Gastroesophageal sphincter (tissue), 4 donors: ENCODE measurements around the gene TENT4B. TPM values are rescaled to one million over a fixed set of nuclear protein-coding genes. Genes with fewer than 3 reads are reported as not detected.
A peak's percentile ranks its signal among the peaks of the same experiment; 100 is the strongest.

Experiments used
- ATAC-seq: fragments of 150-250 bp; one replicate; pipeline ENCODE4 v1.9.1; 2016; ENCODE audit warnings: mild to moderate bottlenecking, moderate library complexity
- H3K27ac ChIP-seq, 4 donors: fragments of 200-600 bp; sonication (generic) in 3 of 4; 1 replicate in 3 of 4; 2 replicates in 1 of 4; pipeline ENCODE4 v1.5.1; 2016 to 2019
- H3K27me3 ChIP-seq: fragments of 200-600 bp; sonication (generic); one replicate; pipeline ENCODE4 v1.5.1; 2019
- H3K36me3 ChIP-seq, 2 donors: fragments of 200-600 bp; sonication (generic); one replicate each; pipeline ENCODE4 v1.5.1; 2019; ENCODE audit warnings: control low read depth in 1 of 2
- H3K4me1 ChIP-seq, 3 donors: fragments of 200-600 bp; sonication (generic); 1 replicate in 2 of 3; 2 replicates in 1 of 3; pipeline ENCODE4 v1.5.1; 2016 to 2019; ENCODE audit warnings: control low read depth in 2 of 3
- H3K4me3 ChIP-seq, 2 donors: fragments of 200-600 bp; sonication (generic); one replicate each; pipeline ENCODE4 v1.5.1; 2019; ENCODE audit warnings: mild to moderate bottlenecking in 1 of 2, moderate library complexity in 1 of 2
- H3K9me3 ChIP-seq, 3 donors: fragments of 200-600 bp; sonication (generic); one replicate each; pipeline ENCODE4 v1.5.1; 2017 to 2019; ENCODE audit warnings: control low read depth in 2 of 3
- EP300 ChIP-seq: sonication (generic); formaldehyde crosslinking; IDR thresholded peaks from one replicate; pipeline ENCODE4 v1.6.1; 2017; ENCODE audit warnings: antibody characterized with exemption, mild to moderate bottlenecking
- POLR2A ChIP-seq, 2 donors: fragments of 450-650 bp; IDR thresholded peaks; one replicate each; pipeline ENCODE4 v1.6.1; 2017; ENCODE audit warnings: antibody characterized with exemption in 2 of 2, mild to moderate bottlenecking in 2 of 2, moderate library complexity in 1 of 2
- POLR2AphosphoS5 ChIP-seq: sonication (generic); formaldehyde crosslinking; IDR thresholded peaks from one replicate; pipeline ENCODE4 v1.6.1; 2017; ENCODE audit warnings: antibody characterized with exemption
- WGBS, 2 donors: methylation state at CpG; one replicate each; pipeline ENCODE4 v1.1.5; 2018; ENCODE audit warnings: low coverage in 1 of 2; 5-methylcytosine and 5-hydroxymethylcytosine counted together
- total RNA-seq, 4 donors: library from RNA; depleted of rRNA; stranded (reverse); fragments of >200 nt; gene quantifications; one replicate each; pipeline ENCODE4 v1.1.0, GENCODE V29; 2016
- TF ChIP-seq, protein P1 (sequence below), 4 experiments: fragments of 200-600 bp in 2 of 4; fragments of 450-650 bp in 2 of 4; sonication (generic) in 1 of 4; IDR thresholded peaks; one replicate each; pipeline ENCODE4 v1.5.1; 2017 to 2019; ENCODE audit warnings: antibody characterized with exemption in 4 of 4, mild to moderate bottlenecking in 2 of 4, moderate library complexity in 2 of 4

The TENT4B gene
- total RNA-seq, 4 donors from 2014 or later: 13.9 to 25.7 (median 20.9) TPM

DNA sequence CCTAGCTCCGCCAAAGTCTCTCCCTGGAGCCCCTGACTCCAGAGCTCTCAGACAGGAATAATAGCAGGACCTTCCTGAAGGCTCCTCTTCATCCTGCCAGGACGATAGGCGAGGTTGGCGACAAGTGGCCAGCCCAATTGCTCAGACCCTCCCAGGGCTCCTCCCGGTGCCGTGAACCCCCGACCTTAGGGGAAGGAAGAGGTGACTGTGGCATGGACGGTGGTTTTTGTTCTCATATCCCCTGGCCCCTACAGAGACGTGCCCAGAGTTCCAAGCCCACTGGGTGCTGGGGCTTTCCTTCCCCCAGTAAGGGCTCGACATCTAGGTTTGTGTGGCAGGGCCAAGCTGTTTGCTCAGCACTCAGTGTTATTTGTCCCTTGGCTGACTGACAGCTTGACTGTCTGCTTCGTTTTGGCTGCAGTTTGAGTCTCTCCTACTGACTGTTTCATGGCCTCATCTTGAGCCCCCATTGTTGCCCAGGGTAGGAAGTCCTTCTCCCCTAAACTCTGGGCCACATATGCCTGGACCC, 108.7 kb downstream of the TENT4B start:
- no peak overlapping the region for H3K27ac ChIP-seq
- 30 to 33% methylated on average over 1 to 3 of the region's 11 CpGs for WGBS, 2 donors

DNA sequence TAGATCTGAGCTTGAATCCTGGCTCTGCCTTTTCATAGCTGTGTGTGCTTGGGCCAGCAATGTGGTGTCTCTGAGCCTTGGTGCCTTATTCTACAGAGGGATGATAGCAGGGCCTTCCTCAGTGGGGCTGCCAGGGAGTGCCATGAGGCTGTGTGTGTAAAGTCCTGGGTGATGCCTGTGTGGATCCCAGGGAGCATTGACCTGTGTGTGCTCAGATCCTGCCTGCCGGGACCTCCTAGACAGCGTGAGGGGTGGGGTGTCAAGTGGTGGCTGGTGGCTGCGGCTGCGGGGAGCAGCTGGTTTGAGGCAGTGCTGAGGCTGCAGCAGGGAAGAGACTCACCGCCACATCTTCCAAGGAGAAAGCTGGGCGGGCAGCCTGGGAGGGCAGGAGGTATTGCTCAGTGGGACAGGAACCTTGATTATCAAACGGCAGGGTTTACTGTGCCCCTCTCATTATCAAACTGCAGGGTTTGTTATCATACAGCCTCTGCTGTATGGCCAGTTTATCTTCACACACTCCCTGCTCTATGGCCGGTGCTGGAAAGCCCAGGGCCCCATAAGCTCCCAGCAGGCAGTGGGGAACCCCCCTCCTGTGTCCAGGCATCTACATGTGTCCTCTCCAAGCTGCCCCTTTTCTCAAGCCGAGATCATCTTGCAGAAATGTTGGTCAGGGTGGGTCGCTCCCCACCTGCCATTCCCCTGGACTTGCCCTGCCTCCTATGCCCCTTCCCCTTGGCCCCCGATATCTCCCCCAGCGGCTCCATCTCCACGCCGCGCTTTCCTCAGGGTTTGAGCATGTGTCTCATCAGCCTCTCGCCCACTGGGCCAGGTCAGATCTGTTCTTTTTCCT, 110.2 kb downstream of the TENT4B start:
- H3K27me3 ChIP-seq: no peaks in the 10 kb centered on the region
- peaks cover 0 to 61% (median 12%) of the 10 kb centered on the region in 3 donors for H3K4me1 ChIP-seq
- H3K9me3 ChIP-seq: no peaks in the 10 kb centered on the region
- WGBS, 2 donors: 65 to 73% methylated on average over 4 to 9 of the region's 16 CpGs
- H3K27ac ChIP-seq: no peak overlapping the region
- H3K36me3 ChIP-seq: no peaks in the 10 kb centered on the region
- no peak overlapping the region for H3K4me3 ChIP-seq
- no peak for TF ChIP-seq EP300
- TF ChIP-seq, protein P1, sequence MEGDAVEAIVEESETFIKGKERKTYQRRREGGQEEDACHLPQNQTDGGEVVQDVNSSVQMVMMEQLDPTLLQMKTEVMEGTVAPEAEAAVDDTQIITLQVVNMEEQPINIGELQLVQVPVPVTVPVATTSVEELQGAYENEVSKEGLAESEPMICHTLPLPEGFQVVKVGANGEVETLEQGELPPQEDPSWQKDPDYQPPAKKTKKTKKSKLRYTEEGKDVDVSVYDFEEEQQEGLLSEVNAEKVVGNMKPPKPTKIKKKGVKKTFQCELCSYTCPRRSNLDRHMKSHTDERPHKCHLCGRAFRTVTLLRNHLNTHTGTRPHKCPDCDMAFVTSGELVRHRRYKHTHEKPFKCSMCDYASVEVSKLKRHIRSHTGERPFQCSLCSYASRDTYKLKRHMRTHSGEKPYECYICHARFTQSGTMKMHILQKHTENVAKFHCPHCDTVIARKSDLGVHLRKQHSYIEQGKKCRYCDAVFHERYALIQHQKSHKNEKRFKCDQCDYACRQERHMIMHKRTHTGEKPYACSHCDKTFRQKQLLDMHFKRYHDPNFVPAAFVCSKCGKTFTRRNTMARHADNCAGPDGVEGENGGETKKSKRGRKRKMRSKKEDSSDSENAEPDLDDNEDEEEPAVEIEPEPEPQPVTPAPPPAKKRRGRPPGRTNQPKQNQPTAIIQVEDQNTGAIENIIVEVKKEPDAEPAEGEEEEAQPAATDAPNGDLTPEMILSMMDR (IDR thresholded peaks at IDR 0.05): no peak
- no peak for TF ChIP-seq POLR2A (IDR thresholded peaks at IDR 0.05)
- TF ChIP-seq POLR2AphosphoS5: no peak
- ATAC-seq: no peak

More for the DNA sequence above, 108.7 kb downstream of the TENT4B start:
- peaks cover 0 to 50% (median 12%) of the 10 kb centered on the region in 3 donors for H3K4me1 ChIP-seq
- ATAC-seq: no peak
- TF ChIP-seq POLR2AphosphoS5 (no peak), POLR2A (IDR thresholded peaks at IDR 0.05) (no peak), EP300 (no peak)
- TF ChIP-seq, protein P1 (IDR thresholded peaks at IDR 0.05): no peak
- H3K27me3 ChIP-seq: no peaks in the 10 kb centered on the region
- H3K36me3 ChIP-seq: no peaks in the 10 kb centered on the region
- no peaks in the 10 kb centered on the region for H3K9me3 ChIP-seq
- no peak overlapping the region for H3K4me3 ChIP-seq

DNA sequence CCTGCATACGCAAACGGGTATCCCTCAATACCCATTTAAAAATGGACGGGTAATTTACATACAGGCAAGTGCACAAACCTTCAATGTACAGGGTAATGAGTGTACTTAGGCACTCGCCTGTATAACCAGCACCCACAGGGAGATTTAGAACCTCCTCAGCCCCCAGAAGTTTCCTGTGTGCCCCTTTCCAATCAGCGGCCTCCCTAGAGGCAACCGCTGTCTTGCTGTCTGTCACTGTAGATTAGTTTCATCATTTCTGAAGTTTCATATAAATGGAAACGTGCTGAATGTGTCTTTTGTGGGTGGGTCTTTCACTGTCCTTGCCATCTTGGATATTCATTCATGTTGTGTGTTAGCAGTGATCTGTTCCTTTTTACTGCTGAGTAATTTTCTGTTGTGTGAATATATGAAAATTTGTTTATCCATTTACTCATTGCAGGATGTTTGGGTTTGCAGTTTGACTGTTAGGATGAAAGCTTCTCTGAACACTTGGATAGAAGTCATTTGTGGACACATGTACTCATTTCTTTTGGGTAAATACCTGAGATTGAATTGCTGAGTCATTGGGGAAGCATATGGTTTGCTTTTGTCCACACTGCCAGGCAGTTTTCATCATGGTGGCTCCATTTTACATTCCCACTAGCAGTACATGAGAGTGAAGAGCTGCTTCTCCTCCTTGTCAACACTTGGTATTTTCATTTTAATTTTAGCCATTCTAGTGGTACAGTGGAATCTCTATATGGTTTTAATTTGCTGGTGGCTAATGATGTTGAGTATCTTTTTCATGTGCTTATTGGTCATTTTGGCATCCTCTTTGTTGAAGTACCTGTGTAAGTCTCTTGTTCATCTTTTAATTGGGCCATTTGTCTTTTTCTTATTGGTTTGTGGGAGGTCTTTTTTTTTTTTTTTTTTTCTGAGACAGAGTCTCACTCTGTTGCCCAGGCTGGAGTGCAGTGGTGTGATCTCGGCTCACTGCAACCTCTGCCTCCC, 111.1 kb downstream of the TENT4B start:
- WGBS, 2 donors: 80 to 82% methylated on average over 5 to 8 of the region's 8 CpGs
- no peak for ATAC-seq
- Histone ChIP-seq H3K4me1 (peaks cover 0 to 52% (median 12%) of the 10 kb centered on the region in 3 donors), H3K27ac (no peak overlapping the region), H3K4me3 (no peak overlapping the region), H3K9me3 (no peaks in the 10 kb centered on the region), H3K36me3 (no peaks in the 10 kb centered on the region), H3K27me3 (no peaks in the 10 kb centered on the region)
- TF ChIP-seq, protein P1 (IDR thresholded peaks at IDR 0.05): no peak
- TF ChIP-seq POLR2AphosphoS5 (no peak), EP300 (no peak), POLR2A (IDR thresholded peaks at IDR 0.05) (no peak)

DNA sequence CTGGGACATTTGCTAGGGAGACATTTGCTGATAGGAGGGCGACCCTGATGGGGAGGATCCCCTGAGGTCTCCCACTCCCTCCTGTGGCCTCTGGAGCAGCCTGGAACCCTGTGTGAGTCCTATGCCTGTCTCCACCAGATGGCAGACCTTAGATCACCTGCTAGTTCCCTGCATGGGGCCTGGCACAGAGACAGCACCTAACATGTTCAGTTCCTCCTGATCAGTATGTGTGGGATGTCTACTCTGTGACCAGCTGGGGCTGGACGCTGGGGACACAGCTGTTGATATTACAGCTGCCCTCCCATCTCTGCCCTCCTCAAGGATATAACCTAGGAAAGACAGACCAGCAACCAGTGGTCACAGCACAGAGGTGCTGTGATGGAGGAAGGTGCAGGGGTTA, 112.2 kb downstream of the TENT4B start:
- H3K4me3 ChIP-seq: no peak overlapping the region
- H3K27me3 ChIP-seq: no peaks in the 10 kb centered on the region
- no peaks in the 10 kb centered on the region for H3K9me3 ChIP-seq
- TF ChIP-seq POLR2A (IDR thresholded peaks at IDR 0.05): no peak
- TF ChIP-seq POLR2AphosphoS5: no peak
- TF ChIP-seq EP300: no peak
- TF ChIP-seq, protein P1 (IDR thresholded peaks at IDR 0.05): no peak
- WGBS, 2 donors: no CpG with 5 or more reads among the region's 2 CpGs
- H3K27ac ChIP-seq: peak overlapping the region in 1 of 4 donors; percentile 54
- H3K36me3 ChIP-seq: no peaks in the 10 kb centered on the region
- no peak for ATAC-seq
- H3K4me1 ChIP-seq: peaks cover 0 to 42% (median 4%) of the 10 kb centered on the region in 3 donors
